ACHN (cell line): Measurements from ENCODE around the gene ATP8B2.
"Not testable (repeated sequence)": the region's sequence is repeated elsewhere in the genome, so short reads cannot be mapped to it uniquely, and the experiment has no call there.

ENCODE experiments used
- DNase-seq: peaks from one replicate; pipeline ENCODE4 v3.0.0-alpha.2; 2015
- in situ Hi-C: cut with HindIII; loops from 2 replicates; pipeline ENCODE4 v1.10.0; 2017; ENCODE audit warnings: low sequenced_read_pairs, low pct_ligation_motif_present, low pct_unique_long_range_greater_than_20kb

The ATP8B2 gene

GRCh38 chr1:154373777-154374357, 48.5 kb downstream of the ATP8B2 start:
- in situ Hi-C loops, DNase-seq: not testable (repeated sequence)

GRCh38 chr1:154379301-154379700, 54.0 kb downstream of the ATP8B2 start:
- DNase-seq = no peak
- in situ Hi-C loops = no loop called here

GRCh38 chr1:154384650-154385489, 59.5 kb downstream of the ATP8B2 start:
- no peak for DNase-seq
- in situ Hi-C loops = no loop called here

GRCh38 chr1:154386643-154387352, 61.5 kb downstream of the ATP8B2 start:
- no peak for DNase-seq
- in situ Hi-C loops = no loop called here

- in situ Hi-C loops = no loop called here
- no peak for DNase-seq
These were observed 65.9 kb downstream of the ATP8B2 start for GRCh38 chr1:154391086-154391770.

- in situ Hi-C loops = no loop called here
- DNase-seq = no peak
These were observed 72.8 kb downstream of the ATP8B2 start for GRCh38 chr1:154398141-154398540.

- in situ Hi-C loops = no loop called here
- DNase-seq = no peak
These were observed 73.4 kb downstream of the ATP8B2 start for GRCh38 chr1:154398678-154399077.

- no peak for DNase-seq
- in situ Hi-C loops = no loop called here
These were observed 75.1 kb downstream of the ATP8B2 start for GRCh38 chr1:154400381-154400801.
